Adrenal gland (tissue), 12 donors: ENCODE measurements around the gene ADGRE3. TPM values are rescaled to one million over a fixed set of nuclear protein-coding genes. Genes with fewer than 3 reads are reported as not detected.

ENCODE experiments used
- DNase-seq, 7 donors: peaks; one replicate each; pipeline ENCODE4 v3.0.0-alpha.2; 2019 to 2020
- H3K27ac ChIP-seq, 5 donors: fragments of 200-600 bp; sonication (generic) in 4 of 5; 1 replicate in 3 of 5; 2 replicates in 2 of 5; pipeline versions ENCODE4 v1.5.1 to v1.8.0; 2016 to 2020; ENCODE audit warnings: mild to moderate bottlenecking in 1 of 5
- H3K27me3 ChIP-seq: fragments of 200-600 bp; 2 replicates; pipeline ENCODE4 v1.8.0; 2021
- H3K36me3 ChIP-seq, 2 donors: fragments of 200-600 bp; replicated peaks in 1 of 2; 1 replicate in 1 of 2; 2 replicates in 1 of 2; pipeline versions ENCODE4 v1.5.1 to v1.8.0; 2018 to 2022
- H3K4me1 ChIP-seq, 2 donors: fragments of 200-600 bp; replicated peaks in 1 of 2; 1 replicate in 1 of 2; 2 replicates in 1 of 2; pipeline versions ENCODE4 v1.5.1 to v1.8.0; 2018 to 2021
- H3K4me3 ChIP-seq, 4 donors: fragments of 200-600 bp; sonication (generic) in 3 of 4; one replicate each; pipeline ENCODE4 v1.5.1; 2016 to 2018
- H3K9me3 ChIP-seq, 3 donors: fragments of 200-600 bp; sonication (generic) in 1 of 3; replicated peaks in 1 of 3; 1 replicate in 2 of 3; 2 replicates in 1 of 3; pipeline versions ENCODE4 v1.5.1 to v1.8.0; 2016 to 2021
- POLR2A ChIP-seq, 2 donors: fragments of 450-650 bp; IDR thresholded peaks; one replicate each; pipeline ENCODE4 v1.6.1; 2017; ENCODE audit warnings: antibody characterized with exemption in 2 of 2, mild to moderate bottlenecking in 2 of 2, moderate library complexity in 1 of 2
- WGBS, 4 donors: extraction: QIAGEN DNeasy Blood & Tissue Kit in 2 of 4; methylation state at CpG; one replicate each; pipeline versions ENCODE4 v1.1.5 to v1.1.7; 2013 to 2017; 5-methylcytosine and 5-hydroxymethylcytosine counted together
- intact Hi-C, 2 donors: fragments of 100-400 bp; cut with DNase I; formaldehyde crosslinking; loops; one replicate each; pipeline versions ENCODE4 v1.14.1 to v1.15.0; 2022 to 2023
- polyA plus RNA-seq, 3 donors: library from polyadenylated mRNA; stranded (reverse); fragments of 200-250 nt in 2 of 3; fragments of 350-450 nt in 1 of 3; fragmentation: Illumina TruSeq in 1 of 3; extraction: RNeasy Lipid Tissue Mini Kit (QIAGEN cat#74804) in 1 of 3; gene quantifications; one replicate each; pipeline ENCODE4 v1.2.3, GENCODE V29; 2013 to 2014
- total RNA-seq, 9 donors: library from RNA; depleted of rRNA in 4 of 9; stranded (reverse); fragments of >200 nt in 4 of 9; fragments of 120-200 nt in 1 of 9; fragmentation: NEBNext Ultra II Directional in 1 of 9; extraction: Animal tissue kit (Norgen Biotek cat#: 25700) in 1 of 9; gene quantifications; one replicate each; pipeline versions ENCODE4 v1.1.0 to v1.2.4, GENCODE V29; 2013 to 2023
- TF ChIP-seq, protein P1 (sequence below), 6 experiments: fragments of 450-650 bp in 4 of 6; fragments of 200-600 bp in 2 of 6; sonication (generic) in 1 of 6; IDR thresholded peaks; 1 replicate in 5 of 6; 2 replicates in 1 of 6; pipeline versions ENCODE4 v1.5.1 to v1.8.0; 2016 to 2021; ENCODE audit warnings: antibody characterized with exemption in 6 of 6, mild to moderate bottlenecking in 2 of 6, moderate library complexity in 1 of 6
- donor health status: healthy with polysubstance abuse.
- donor health status: Bipolar disorder and iron deficiency.
- donor health status: DM: yes; HTN: yes; CAD: no.
- donor health status: DM: no; HTN: no; CAD: no.
- donor health status: DM: no; HTN: no; CAD: no.
- donor health status: DM: yes; HTN: yes; CAD: no.

The ADGRE3 gene
- total and polyA plus RNA-seq, 12 donors: 0.06 to 0.39 TPM; not detected in 10

DNA sequence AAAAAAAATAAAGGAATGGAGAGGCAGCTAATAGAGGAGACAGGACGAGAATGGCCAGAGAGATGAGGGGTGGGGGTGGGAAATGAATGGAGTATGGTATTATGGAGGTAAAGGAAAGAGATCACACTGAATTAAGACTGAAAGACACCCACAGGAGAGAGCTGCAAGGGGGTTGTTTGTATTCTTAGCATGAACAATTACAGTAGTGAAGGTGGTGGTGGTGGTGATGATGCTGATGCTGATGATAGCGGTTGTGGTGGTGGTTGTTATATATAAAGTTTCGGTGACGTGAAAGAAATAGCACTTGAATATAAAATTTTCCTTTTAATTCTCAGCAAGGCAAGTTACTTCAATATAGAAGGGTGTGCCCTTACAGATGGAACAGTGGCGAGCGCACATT lies 2.8 kb upstream of the ADGRE3 start:
- intact Hi-C loops: no loop called here
- H3K9me3 ChIP-seq: no peaks in the 10 kb centered on the region
- no peaks in the 10 kb centered on the region for H3K36me3 ChIP-seq
- 78 to 88% (median 83%) methylated on average over 6 of the region's 6 CpGs for WGBS, 4 donors
- no peak overlapping the region for H3K27ac ChIP-seq
- H3K27me3 ChIP-seq: no peaks in the 10 kb centered on the region
- no peaks in the 10 kb centered on the region for H3K4me1 ChIP-seq
- H3K4me3 ChIP-seq: no peak overlapping the region
- DNase-seq: no peak
- TF ChIP-seq, protein P1, sequence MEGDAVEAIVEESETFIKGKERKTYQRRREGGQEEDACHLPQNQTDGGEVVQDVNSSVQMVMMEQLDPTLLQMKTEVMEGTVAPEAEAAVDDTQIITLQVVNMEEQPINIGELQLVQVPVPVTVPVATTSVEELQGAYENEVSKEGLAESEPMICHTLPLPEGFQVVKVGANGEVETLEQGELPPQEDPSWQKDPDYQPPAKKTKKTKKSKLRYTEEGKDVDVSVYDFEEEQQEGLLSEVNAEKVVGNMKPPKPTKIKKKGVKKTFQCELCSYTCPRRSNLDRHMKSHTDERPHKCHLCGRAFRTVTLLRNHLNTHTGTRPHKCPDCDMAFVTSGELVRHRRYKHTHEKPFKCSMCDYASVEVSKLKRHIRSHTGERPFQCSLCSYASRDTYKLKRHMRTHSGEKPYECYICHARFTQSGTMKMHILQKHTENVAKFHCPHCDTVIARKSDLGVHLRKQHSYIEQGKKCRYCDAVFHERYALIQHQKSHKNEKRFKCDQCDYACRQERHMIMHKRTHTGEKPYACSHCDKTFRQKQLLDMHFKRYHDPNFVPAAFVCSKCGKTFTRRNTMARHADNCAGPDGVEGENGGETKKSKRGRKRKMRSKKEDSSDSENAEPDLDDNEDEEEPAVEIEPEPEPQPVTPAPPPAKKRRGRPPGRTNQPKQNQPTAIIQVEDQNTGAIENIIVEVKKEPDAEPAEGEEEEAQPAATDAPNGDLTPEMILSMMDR (IDR thresholded peaks at IDR 0.05): no peak
- TF ChIP-seq POLR2A (IDR thresholded peaks at IDR 0.05): no peak

DNA sequence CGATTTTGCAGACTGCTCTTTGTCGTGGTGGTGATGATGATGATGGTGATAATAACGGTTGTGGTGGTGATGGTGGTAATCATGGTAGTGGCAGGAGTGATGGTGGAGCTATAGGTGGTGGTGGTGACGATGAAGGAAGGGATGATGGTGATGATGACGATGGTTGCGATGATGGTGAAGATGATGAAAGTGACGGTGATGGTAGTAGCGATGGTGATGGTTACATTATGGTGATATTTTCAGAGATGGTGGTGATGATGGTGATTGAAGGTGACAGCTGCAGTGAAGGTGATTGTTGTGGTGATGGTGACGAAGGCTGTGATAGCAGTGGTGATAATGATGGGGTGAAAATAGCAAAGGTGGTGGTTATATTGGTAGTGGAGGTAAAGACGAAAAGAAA lies 2.1 kb upstream of the ADGRE3 start:
- whole genome bisulfite sequencing, 4 donors: 74 to 78% (median 75%) methylated on average over 10 of the region's 10 CpGs
- no peaks in the 10 kb centered on the region for H3K9me3 ChIP-seq
- H3K4me3 ChIP-seq: no peak overlapping the region
- no peak for DNase-seq
- intact Hi-C loops: no loop called here
- no peaks in the 10 kb centered on the region for H3K36me3 ChIP-seq
- no peaks in the 10 kb centered on the region for H3K4me1 ChIP-seq
- TF ChIP-seq POLR2A (IDR thresholded peaks at IDR 0.05): no peak
- TF ChIP-seq, protein P1 (IDR thresholded peaks at IDR 0.05): no peak
- no peak overlapping the region for H3K27ac ChIP-seq
- no peaks in the 10 kb centered on the region for H3K27me3 ChIP-seq

DNA sequence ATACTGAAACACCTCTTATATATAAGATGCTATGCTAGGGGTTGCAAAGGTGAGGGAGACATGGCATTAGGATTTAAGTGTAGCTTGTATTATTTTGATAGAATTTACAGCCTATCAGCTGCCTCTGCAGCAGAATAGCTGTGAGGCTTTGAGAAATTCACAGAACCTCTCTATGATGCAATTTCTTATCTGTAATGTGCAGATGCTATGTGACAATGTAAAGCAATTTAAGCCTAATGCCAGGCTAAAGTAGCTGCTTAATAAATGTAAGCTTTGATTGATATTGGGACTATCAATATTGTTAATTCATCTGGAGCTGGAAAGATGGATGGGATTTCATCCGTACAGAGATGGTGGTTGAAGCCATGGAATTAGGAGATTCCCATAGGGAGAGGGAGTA lies 1.6 kb downstream of the ADGRE3 start:
- Histone ChIP-seq H3K4me1 (no peaks in the 10 kb centered on the region), H3K27me3 (no peaks in the 10 kb centered on the region), H3K36me3 (no peaks in the 10 kb centered on the region), H3K27ac (no peak overlapping the region), H3K9me3 (no peaks in the 10 kb centered on the region), H3K4me3 (no peak overlapping the region)
- 47 to 64% (median 50%) methylated on average over 1 of the region's 1 CpG for WGBS, 4 donors
- DNase-seq: no peak
- intact Hi-C loops: no loop called here
- TF ChIP-seq POLR2A (IDR thresholded peaks at IDR 0.05): no peak
- TF ChIP-seq, protein P1 (IDR thresholded peaks at IDR 0.05): no peak

DNA sequence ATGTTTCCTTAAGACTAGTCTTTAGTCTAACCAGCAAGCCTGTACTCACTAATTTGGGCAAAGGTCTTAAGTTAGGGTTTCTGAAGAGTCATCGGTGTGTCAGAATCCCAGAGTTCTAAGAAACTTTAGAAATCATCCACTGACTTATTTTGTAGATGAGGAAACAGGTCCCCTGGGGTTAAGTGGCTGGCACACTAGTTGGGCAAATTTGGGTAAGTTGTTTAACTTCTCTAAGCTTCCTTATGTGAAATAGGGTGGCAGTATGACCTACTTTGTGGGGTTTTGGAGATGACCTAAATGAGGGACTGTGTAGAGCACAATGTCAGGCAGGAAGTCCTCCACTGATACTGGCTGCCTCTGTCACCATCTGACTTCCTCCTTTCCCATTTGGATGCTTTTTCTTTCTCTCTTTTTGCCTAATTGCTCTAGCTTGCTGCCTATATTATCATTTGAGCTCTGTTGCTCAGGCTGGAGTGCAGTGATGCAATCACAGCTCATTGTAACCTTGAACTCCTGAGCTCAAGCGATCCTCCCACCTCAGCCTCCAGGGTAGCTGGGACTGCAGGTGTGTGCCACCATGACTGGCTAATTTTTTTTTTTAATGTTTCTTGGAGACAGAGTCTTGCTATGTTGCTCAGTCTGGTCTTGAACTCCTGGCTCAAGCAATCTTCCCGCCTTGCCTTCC lies 2.3 kb downstream of the ADGRE3 start:
- H3K4me1 ChIP-seq: no peaks in the 10 kb centered on the region
- TF ChIP-seq POLR2A (IDR thresholded peaks at IDR 0.05): no peak
- DNase-seq: no peak
- H3K4me3 ChIP-seq: no peak overlapping the region
- WGBS, 4 donors: 67 to 78% (median 72%) methylated on average over 3 of the region's 3 CpGs
- no peak overlapping the region for H3K27ac ChIP-seq
- no peaks in the 10 kb centered on the region for H3K27me3 ChIP-seq
- no peaks in the 10 kb centered on the region for H3K9me3 ChIP-seq
- intact Hi-C loops: no loop called here
- H3K36me3 ChIP-seq: no peaks in the 10 kb centered on the region

DNA sequence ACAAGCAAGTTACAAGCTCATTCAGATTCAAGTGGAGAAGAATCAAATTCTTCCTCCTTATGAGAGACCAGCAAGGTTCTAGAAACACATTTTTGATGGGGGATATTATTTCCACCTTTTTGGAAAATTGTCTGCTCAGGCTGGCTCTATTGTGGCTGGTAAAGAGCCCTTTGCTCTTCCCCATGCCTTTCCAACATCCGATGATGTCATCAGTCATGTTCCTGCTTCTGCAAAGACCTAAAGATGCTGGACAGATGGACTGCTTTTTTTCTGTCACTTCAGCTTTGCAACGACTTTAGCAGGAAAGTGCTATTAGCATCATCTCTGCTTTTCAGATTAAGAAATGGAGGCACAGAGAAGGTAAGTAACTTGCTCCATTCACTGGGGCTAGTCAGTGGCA lies 4.2 kb downstream of the ADGRE3 start:
- Histone ChIP-seq H3K4me3 (no peak overlapping the region), H3K9me3 (no peaks in the 10 kb centered on the region), H3K27ac (no peak overlapping the region), H3K36me3 (no peaks in the 10 kb centered on the region), H3K27me3 (no peaks in the 10 kb centered on the region), H3K4me1 (no peaks in the 10 kb centered on the region)
- no peak for DNase-seq
- WGBS, 4 donors: 51 to 61% (median 54%) methylated on average over 2 of the region's 2 CpGs
- no peak for TF ChIP-seq POLR2A (IDR thresholded peaks at IDR 0.05)
- TF ChIP-seq, protein P1 (IDR thresholded peaks at IDR 0.05): no peak
- intact Hi-C loops: no loop called here
